UCSD-AML1 (cell line): Measurements from ENCODE around the gene ZSWIM7.

ENCODE experiments used
- DNase-seq: peaks from one replicate; lab custom pipeline; 2025; ENCODE audit not compliant: unreplicated experiment; lab: John Stamatoyannopoulos, UW

The ZSWIM7 gene, protein sequence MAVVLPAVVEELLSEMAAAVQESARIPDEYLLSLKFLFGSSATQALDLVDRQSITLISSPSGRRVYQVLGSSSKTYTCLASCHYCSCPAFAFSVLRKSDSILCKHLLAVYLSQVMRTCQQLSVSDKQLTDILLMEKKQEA

DNA sequence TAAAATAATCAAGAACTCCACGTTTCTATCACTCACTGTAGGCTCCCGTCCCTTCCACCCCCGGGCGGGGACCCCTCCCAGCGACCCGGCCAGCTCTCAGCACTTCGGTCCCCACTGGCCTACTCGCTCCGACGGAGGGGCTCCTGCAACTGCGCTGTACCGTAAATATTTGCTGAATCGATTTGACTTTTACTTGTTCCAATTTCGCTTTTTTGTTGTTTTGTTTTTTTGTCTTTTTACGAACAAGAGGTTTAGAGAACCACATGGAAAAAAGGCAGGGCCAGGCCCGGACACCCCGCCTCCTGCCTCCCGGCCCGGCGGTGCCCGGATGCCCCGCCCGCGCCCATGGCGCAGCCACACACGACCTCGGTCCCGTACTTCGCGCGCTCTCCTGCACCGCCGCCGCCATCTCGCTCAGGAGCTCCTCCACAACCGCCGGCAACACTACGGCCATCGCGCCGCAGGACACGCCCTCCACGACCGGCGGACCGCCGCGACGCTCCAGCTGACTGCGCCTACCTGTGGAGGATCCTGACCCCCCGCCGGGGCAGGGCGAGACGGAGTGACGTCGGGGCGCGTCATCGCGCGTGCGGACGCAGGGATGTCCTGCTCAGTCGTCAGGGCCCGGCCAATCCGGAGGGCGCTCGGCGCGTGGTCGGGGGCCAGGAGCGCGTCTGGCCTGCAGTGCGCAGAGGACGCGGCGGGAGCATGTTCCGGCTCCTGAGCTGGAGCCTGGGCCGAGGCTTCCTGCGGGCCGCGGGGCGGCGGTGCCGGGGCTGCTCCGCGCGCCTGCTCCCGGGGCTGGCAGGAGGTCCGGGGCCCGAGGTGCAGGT lies at the start of gene ZSWIM7, which contains the start of gene TTC19:
ZSWIM7 (minus strand) TSS at position 564 of the 833 bp plus-strand sequence; CDS start at position 454, 110 bp downstream.
TTC19 (plus strand) TSS at position 684 of the 833 bp plus-strand sequence; CDS start at position 709, 25 bp downstream.
- peak; percentile 97 for DNase-seq

- no peak for DNase-seq
Observed at GRCh38 chr17:16048811-16049449, 49.4 kb upstream of the ZSWIM7 start.

DNA sequence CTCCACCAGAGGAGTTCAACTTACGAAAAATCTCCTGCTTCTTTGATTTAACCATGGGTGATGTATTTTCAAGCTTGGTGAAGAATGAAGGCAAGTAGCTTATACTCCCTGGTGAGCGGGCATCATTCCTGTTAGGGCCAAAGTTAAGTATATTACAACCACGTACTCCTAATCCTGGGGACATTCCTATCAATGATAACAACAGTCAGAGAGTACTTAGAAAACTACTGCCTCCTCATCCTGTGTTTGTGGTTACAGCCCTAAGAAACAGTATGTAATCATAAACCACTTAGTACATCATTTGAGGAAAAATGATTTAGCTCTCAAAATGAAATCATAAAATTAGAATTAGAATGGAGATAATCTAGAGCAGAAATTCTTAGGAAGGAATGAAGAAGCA lies 47.5 kb upstream of the ZSWIM7 start:
- no peak for DNase-seq

DNA sequence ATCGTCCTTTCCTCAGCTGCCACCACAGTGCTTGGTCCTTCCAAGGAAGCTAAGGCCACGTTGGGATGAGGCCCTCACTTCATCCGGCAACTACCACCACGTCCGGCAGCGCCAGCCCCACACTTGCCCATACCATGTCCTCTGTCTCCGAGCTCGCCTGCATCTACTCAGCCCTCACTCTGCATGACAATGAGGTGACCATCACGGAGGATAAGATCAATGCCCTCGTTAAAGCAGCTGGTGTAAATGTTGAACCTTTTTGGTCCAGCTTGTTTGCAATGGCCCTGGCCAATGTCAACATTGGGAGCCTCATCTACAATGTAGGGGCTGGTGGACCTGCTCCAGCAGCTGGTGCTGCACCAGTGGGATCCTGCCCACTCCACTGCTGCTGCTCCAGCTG lies 45.0 kb upstream of the ZSWIM7 start:
- DNase-seq: no peak

GRCh38 chr17:16040710-16041251 lies 41.3 kb upstream of the ZSWIM7 start:
- no peak for DNase-seq

DNA sequence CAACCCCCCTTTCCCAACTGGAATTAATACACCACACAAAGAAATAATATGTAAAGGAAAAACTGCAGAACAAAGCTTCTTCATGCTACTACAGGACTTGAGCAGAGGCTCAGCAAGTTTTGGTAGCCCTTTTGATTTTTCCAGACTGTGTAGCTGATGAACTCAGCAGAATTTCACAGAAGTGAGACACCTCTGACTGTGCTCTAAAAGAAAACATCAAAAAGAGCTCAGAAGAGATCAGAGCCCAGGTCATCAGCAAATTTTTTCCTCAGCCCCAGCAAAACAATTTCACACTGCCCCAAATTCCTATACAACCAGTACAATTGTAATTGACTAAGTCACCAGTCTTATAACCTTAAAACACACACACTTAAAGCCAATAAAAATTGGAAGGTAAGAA lies 38.1 kb upstream of the ZSWIM7 start:
- DNase-seq: no peak

- DNase-seq: no peak
Observed at GRCh38 chr17:16036261-16036660, 36.8 kb upstream of the ZSWIM7 start.

GRCh38 chr17:16033729-16034349 lies 34.3 kb upstream of the ZSWIM7 start:
- no peak for DNase-seq

- DNase-seq: no peak
Observed at GRCh38 chr17:16027708-16028584, 28.4 kb upstream of the ZSWIM7 start.

DNA sequence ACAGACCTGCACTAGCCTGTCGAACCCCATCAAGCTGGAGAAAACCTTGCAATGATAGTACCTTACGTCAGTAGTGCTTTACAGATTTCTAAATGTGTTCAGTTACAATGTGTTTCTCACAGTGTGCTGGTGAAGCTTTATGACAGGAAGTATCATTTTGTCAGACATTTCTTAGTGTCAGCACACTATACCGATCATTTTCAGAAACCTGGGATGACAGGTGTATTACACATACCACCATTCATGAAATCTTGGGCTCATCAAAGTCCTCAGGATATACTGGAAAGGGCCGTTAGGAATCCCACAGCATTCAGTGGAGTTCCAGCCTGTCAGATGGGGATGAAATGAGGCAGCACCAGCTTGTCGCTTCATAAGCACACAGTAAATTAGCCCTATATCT lies 27.4 kb upstream of the ZSWIM7 start:
- DNase-seq: no peak

- DNase-seq: no peak
Observed at GRCh38 chr17:16025202-16025601, 25.7 kb upstream of the ZSWIM7 start.

DNA sequence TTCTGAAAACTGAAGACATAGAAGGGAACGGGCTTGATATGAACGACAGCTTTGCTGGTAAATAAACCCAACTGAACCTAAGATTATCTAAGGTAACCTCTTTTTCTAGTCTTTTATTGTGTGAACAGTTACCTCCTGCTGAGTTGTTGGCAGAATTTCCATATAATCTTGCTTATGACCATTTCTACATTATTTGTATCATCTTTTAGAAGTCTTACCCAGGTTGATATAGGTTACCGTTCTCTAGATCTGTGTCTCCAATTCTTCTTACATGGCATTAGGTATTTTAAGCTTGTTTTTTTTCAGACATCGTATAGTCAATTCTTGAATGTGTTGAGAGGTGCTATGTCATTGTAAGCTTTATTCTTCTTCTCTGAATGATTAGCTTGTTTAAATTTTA lies 24.4 kb upstream of the ZSWIM7 start:
- DNase-seq: no peak

- no peak for DNase-seq
Observed at GRCh38 chr17:16019347-16019746, 19.8 kb upstream of the ZSWIM7 start.

DNA sequence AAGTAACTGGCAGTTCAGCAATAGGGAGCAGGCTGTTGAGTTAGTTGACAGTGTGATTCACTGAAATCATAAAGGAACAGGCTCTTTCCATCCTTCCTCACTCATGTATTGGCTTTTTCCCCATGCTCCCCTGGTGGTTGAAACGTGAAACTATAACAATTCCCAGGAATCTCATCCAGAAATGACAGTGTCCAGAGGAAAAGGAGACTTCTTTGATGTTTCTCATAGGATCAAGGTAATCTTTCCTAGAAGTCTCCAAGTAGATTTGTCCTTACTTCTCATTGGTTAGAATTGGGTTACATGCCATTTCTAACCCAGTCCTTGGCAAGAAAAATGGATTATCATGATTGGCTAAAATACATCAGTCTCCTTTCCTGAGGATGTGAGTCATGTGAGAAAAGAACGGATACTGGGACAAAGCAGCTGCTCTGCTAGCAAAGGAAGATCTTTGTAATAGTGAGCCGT lies 14.5 kb upstream of the ZSWIM7 start:
- DNase-seq: no peak

GRCh38 chr17:16007439-16007838 lies 7.9 kb upstream of the ZSWIM7 start:
- DNase-seq: no peak

- no peak for DNase-seq
Observed at GRCh38 chr17:16005636-16006035, 6.1 kb upstream of the ZSWIM7 start.

GRCh38 chr17:16003841-16004240 lies 4.3 kb upstream of the ZSWIM7 start:
- no peak for DNase-seq

DNA sequence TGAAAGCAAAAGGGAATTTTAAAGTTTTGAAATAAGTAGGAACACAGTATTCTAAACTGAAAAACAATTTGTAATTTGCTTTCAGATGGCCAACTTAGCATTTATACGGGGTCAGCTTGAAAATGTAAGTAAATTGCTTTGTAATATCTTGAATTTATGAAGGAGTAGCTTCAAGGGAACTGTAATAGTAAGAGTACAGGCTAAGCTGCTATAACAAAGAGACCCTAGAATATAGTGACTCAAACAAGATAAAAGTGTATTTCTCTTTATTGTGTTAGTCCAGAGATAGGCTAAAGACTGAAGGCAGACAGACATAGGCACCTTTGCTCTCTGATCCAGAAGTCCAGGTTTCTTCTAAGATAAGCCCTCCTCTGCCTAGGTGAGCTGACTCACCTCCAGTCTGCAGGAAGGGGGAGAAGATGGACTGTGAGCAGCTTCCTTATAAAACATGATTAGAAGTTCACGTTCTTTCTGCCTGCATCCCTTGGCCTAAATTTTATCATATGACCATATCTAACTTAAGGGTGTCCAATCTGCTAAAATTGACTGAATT lies 3.3 kb upstream of the ZSWIM7 start:
- no peak for DNase-seq

- no peak for DNase-seq
Observed at GRCh38 chr17:16001226-16001897, 1.9 kb upstream of the ZSWIM7 start.
